IMR-90 (cell line): ENCODE measurements around the gene MTG1. TPM values are rescaled to one million over a fixed set of nuclear protein-coding genes. Genes with fewer than 3 reads are reported as not detected.
A peak's percentile ranks its signal among the peaks of the same experiment; 100 is the strongest.

Experiments used
- ATAC-seq: fragments of 200-7000 bp; cut with Tn5 transposase; 2 replicates; pipeline ENCODE4 v1.9.1; 2020; ENCODE audit warnings: low read depth, mild to moderate bottlenecking, moderate library complexity
- Bru-seq: library from RNA; stranded (reverse); fragments of 400-500 nt; gene quantifications from one replicate; lab custom pipeline; 2021; lab: Mats Ljungman, UMichigan
- BruChase-seq, 2 experiments: library from RNA; stranded (reverse); fragments of 400-500 nt; gene quantifications; one replicate each; lab custom pipeline; 2021; lab: Mats Ljungman, UMichigan
- BruUV-seq: library from RNA; stranded (reverse); fragments of 400-500 nt; replicated peaks from 2 replicates; lab custom pipeline; 2021; lab: Mats Ljungman, UMichigan
- CTCF ChIA-PET: fragments of 300-600 bp; formaldehyde crosslinking; extraction: SDS; loops from one replicate; lab custom pipeline; 2021; ENCODE audit warnings: antibody characterized with exemption; lab: Yijun Ruan, JAX
- POLR2A ChIA-PET: fragments of 300-600 bp; sonication (Branson Sonifier 250); formaldehyde crosslinking; loops from one replicate; lab custom pipeline; 2022; ENCODE audit warnings: antibody characterized with exemption; ENCODE audit not compliant: unreplicated experiment; lab: Charles Lee
- DNase-seq: peaks from one replicate; pipeline ENCODE4 v3.0.0; 2013
- H2AFZ ChIP-seq: replicated peaks from 2 replicates; pipeline ENCODE3; 2013; ENCODE audit warnings: low read length, mild to moderate bottlenecking; ENCODE audit not compliant: poor library complexity
- H2AK5ac ChIP-seq: 2 replicates; pipeline ENCODE4 v1.6.1; 2013; ENCODE audit warnings: low read depth, low read length, inconsistent platforms
- H2AK9ac ChIP-seq: replicated peaks from 2 replicates; pipeline ENCODE3; 2013; ENCODE audit warnings: mild to moderate bottlenecking, low read depth, low read length, moderate library complexity; ENCODE audit not compliant: poor library complexity
- H2BK120ac ChIP-seq: 2 replicates; pipeline ENCODE4 v1.6.1; 2013; ENCODE audit warnings: low read depth, low read length, inconsistent platforms
- H2BK15ac ChIP-seq: 3 replicates; pipeline ENCODE4 v1.6.1; 2013; ENCODE audit warnings: low read depth, low read length, inconsistent platforms
- H2BK20ac ChIP-seq: 2 replicates; pipeline ENCODE4 v1.6.1; 2013; ENCODE audit warnings: low read depth, mild to moderate bottlenecking, inconsistent platforms, low read length, moderate library complexity
- H2BK5ac ChIP-seq: 2 replicates; pipeline ENCODE4 v1.6.1; 2013; ENCODE audit warnings: mild to moderate bottlenecking, low read depth, low read length, inconsistent platforms; ENCODE audit not compliant: poor library complexity, severe bottlenecking
- H3K14ac ChIP-seq: replicated peaks from 2 replicates; pipeline ENCODE4 v1.6.1; 2013; ENCODE audit warnings: low read depth, low read length, inconsistent platforms
- H3K18ac ChIP-seq: 2 replicates; pipeline ENCODE4 v1.6.1; 2013; ENCODE audit warnings: low read depth, low read length, control low read depth
- H3K23ac ChIP-seq: 2 replicates; pipeline ENCODE4 v1.6.1; 2013; ENCODE audit warnings: low read depth, low read length, inconsistent platforms
- H3K27ac ChIP-seq: 2 replicates; pipeline ENCODE4 v1.5.1; 2013; ENCODE audit warnings: mild to moderate bottlenecking, control low read depth, low read length; ENCODE audit not compliant: insufficient read depth
- H3K27me3 ChIP-seq: 2 replicates; pipeline ENCODE4 v1.6.1; 2013; ENCODE audit warnings: low read length; ENCODE audit not compliant: control insufficient read depth, insufficient read depth
- H3K36me3 ChIP-seq: 2 replicates; pipeline ENCODE4 v1.6.1; 2013; ENCODE audit warnings: low read length, mixed read lengths; ENCODE audit not compliant: control insufficient read depth, insufficient read depth
- H3K4ac ChIP-seq: 2 replicates; pipeline ENCODE4 v1.6.1; 2013; ENCODE audit warnings: low read depth, low read length, inconsistent platforms
- H3K4me1 ChIP-seq: 2 replicates; pipeline ENCODE4 v1.6.1; 2013; ENCODE audit warnings: low read length, mixed read lengths; ENCODE audit not compliant: control insufficient read depth, insufficient read depth
- H3K4me2 ChIP-seq: 2 replicates; pipeline ENCODE4 v1.6.1; 2013; ENCODE audit warnings: low read depth, mild to moderate bottlenecking, control low read depth, low read length, moderate library complexity
- H3K4me3 ChIP-seq: 2 replicates; pipeline ENCODE4 v1.5.1; 2013; ENCODE audit warnings: low read depth, mild to moderate bottlenecking, control low read depth, low read length, moderate library complexity; ENCODE audit not compliant: insufficient read depth
- H3K56ac ChIP-seq: 2 replicates; pipeline ENCODE4 v1.6.1; 2013; ENCODE audit warnings: low read length, inconsistent platforms; ENCODE audit not compliant: insufficient read depth; ENCODE audit errors: extremely low read depth
- H3K79me1 ChIP-seq, 2 experiments: 2 replicates each; pipeline ENCODE4 v1.6.1; 2013; ENCODE audit warnings: low read length in 2 of 2, inconsistent platforms in 1 of 2, low read depth in 1 of 2
- H3K9ac ChIP-seq: 2 replicates; pipeline ENCODE4 v1.6.1; 2013; ENCODE audit warnings: low read depth, low read length, control low read depth
- H3K9me1 ChIP-seq: 2 replicates; pipeline ENCODE4 v1.6.1; 2013; ENCODE audit warnings: low read length, inconsistent platforms; ENCODE audit not compliant: insufficient read depth
- H3K9me3 ChIP-seq: 2 replicates; pipeline ENCODE4 v1.6.1; 2013; ENCODE audit warnings: low read length; ENCODE audit not compliant: control insufficient read depth, insufficient read depth
- H4K20me1 ChIP-seq: 2 replicates; pipeline ENCODE4 v1.6.1; 2013; ENCODE audit warnings: low read length, inconsistent platforms; ENCODE audit not compliant: insufficient read depth
- H4K5ac ChIP-seq: 2 replicates; pipeline ENCODE4 v1.6.1; 2013; ENCODE audit warnings: mild to moderate bottlenecking, low read depth, low read length, control low read depth
- H4K8ac ChIP-seq, 2 experiments: 2 replicates each; pipeline ENCODE4 v1.6.1; 2013; ENCODE audit warnings: low read depth in 2 of 2, low read length in 2 of 2, control low read depth in 1 of 2, inconsistent platforms in 1 of 2
- H4K91ac ChIP-seq: 2 replicates; pipeline ENCODE4 v1.6.1; 2013; ENCODE audit warnings: low read depth, low read length, inconsistent platforms; ENCODE audit not compliant: insufficient read depth
- BHLHE40 ChIP-seq: fragments of 150-350 bp; IDR thresholded peaks from 2 replicates; pipeline ENCODE4 v1.6.1; 2016; ENCODE audit warnings: mild to moderate bottlenecking, low read depth, low read length
- CEBPB ChIP-seq: IDR thresholded peaks from 2 replicates; pipeline ENCODE4 v1.6.1; 2012; ENCODE audit warnings: low read depth, low read length, improper control_type of control experiment
- FOS ChIP-seq: fragments of 150-350 bp; IDR thresholded peaks from 2 replicates; pipeline ENCODE4 v1.6.1; 2016; ENCODE audit warnings: low read depth, low read length
- MAFK ChIP-seq: IDR thresholded peaks from 2 replicates; pipeline ENCODE4 v1.6.1; 2012; ENCODE audit warnings: low read depth, low read length, improper control_type of control experiment
- MXI1 ChIP-seq: IDR thresholded peaks from 2 replicates; pipeline ENCODE4 v1.6.1; 2012; ENCODE audit warnings: low read depth, mild to moderate bottlenecking, low read length, moderate library complexity, borderline replicate concordance
- POLR2A ChIP-seq: IDR thresholded peaks from 2 replicates; pipeline ENCODE4 v1.6.1; 2012; ENCODE audit warnings: mild to moderate bottlenecking, low read depth, low read length
- RAD21 ChIP-seq: IDR thresholded peaks from 2 replicates; pipeline ENCODE4 v1.6.1; 2012; ENCODE audit warnings: low read length, improper control_type of control experiment
- RCOR1 ChIP-seq: IDR thresholded peaks from 2 replicates; pipeline ENCODE4 v1.6.1; 2012; ENCODE audit warnings: mild to moderate bottlenecking, low read length, improper control_type of control experiment; ENCODE audit not compliant: insufficient replicate concordance
- RFX5 ChIP-seq: IDR thresholded peaks from 2 replicates; pipeline ENCODE4 v1.8.0; 2012; ENCODE audit warnings: low read depth, mild to moderate bottlenecking, low read length, moderate library complexity
- SMC3 ChIP-seq: fragments of 150-350 bp; IDR thresholded peaks from 2 replicates; pipeline ENCODE4 v1.6.1; 2016; ENCODE audit warnings: low read depth, mild to moderate bottlenecking, antibody characterized with exemption, low read length, moderate library complexity
- WGBS, 2 experiments: methylation state at CpG; one replicate each; pipeline versions ENCODE4 v1.1.5 to v1.1.7; 2013; ENCODE audit warnings: missing lambda C conversion rate in 2 of 2; ENCODE audit not compliant: insufficient read length in 1 of 2; ENCODE audit errors: extremely low coverage in 2 of 2; 5-methylcytosine and 5-hydroxymethylcytosine counted together
- dilution Hi-C: fragments of 300-500 bp; cut with HindIII; formaldehyde crosslinking; loops from one replicate; pipeline ENCODE4 v1.14.3; 2018; ENCODE audit warnings: low sequenced_read_pairs; ENCODE audit not compliant: unreplicated experiment
- in situ Hi-C: fragments of 300-500 bp; cut with MboI; formaldehyde crosslinking; loops from 3 replicates; pipeline ENCODE4 v1.14.3; 2019; ENCODE audit warnings: low sequenced_read_pairs, inconsistent platforms, mixed read lengths
- intact Hi-C: fragments of 100-400 bp; cut with micrococcal nuclease; formaldehyde crosslinking; loops from 2 replicates; pipeline ENCODE4 v1.10.0; 2022
- long read RNA-seq: library from polyadenylated mRNA; unstranded; transcript quantifications from one replicate; pipeline ENCODE4 v2.0.0, GENCODE V29; 2021; ENCODE audit not compliant: unreplicated experiment
- polyA plus RNA-seq, 3 experiments: library from polyadenylated mRNA; depleted of rRNA; stranded (reverse); fragments of >200 nt; gene quantifications; 2 replicates each; pipeline ENCODE4 v1.2.3, GENCODE V29; 2012; ENCODE audit warnings: low replicate concordance in 1 of 3
- total RNA-seq: library from RNA; depleted of rRNA; stranded (reverse); fragments of >200 nt; gene quantifications from 2 replicates; pipeline ENCODE4 v1.2.3, GENCODE V29; 2012; rRNA removed
- TF ChIP-seq, protein P1 (sequence below): conservative IDR thresholded peaks from 2 replicates; pipeline ENCODE4 v1.5.1; 2012; ENCODE audit warnings: mild to moderate bottlenecking, low read depth, low read length, improper control_type of control experiment
- TF ChIP-seq, protein P2 (sequence below): fragments of 150-350 bp; IDR thresholded peaks from 2 replicates; pipeline ENCODE4 v1.6.1; 2016; ENCODE audit warnings: low read depth, mild to moderate bottlenecking, low read length, moderate library complexity, borderline replicate concordance

Gene MTG1, protein sequence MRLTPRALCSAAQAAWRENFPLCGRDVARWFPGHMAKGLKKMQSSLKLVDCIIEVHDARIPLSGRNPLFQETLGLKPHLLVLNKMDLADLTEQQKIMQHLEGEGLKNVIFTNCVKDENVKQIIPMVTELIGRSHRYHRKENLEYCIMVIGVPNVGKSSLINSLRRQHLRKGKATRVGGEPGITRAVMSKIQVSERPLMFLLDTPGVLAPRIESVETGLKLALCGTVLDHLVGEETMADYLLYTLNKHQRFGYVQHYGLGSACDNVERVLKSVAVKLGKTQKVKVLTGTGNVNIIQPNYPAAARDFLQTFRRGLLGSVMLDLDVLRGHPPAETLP
- total RNA-seq: 38.0 and 38.5 TPM in 2 replicates
- 64.8 and 70.0 TPM in 2 replicates for polyA plus RNA-seq (2012; rRNA removed)
- polyA plus RNA-seq (2012; cell fraction: cytosol; rRNA removed): 57.8 and 77.2 TPM in 2 replicates
- 158 and 202 TPM in 2 replicates for polyA plus RNA-seq (2012; cell fraction: nucleus; rRNA removed; ENCODE audit: low replicate concordance)
- Bru-seq, nascent RNA: percentile 85 among the genes with signal in this experiment
- BruChase-seq, experiment 1, labeled RNA remaining after a 6-hour chase: percentile 97 among the genes with signal in this experiment
- BruChase-seq, experiment 2, labeled RNA remaining after a 2-hour chase: percentile 98 among the genes with signal in this experiment
- long read RNA-seq, transcript MTG1-201 (11 exons, 1,560 nt): major isoform, 28 of 45 reads
- long read RNA-seq, partial matches to known transcripts: 1 of 45 reads
- long read RNA-seq, other reads (novel, unspliced or antisense): 13 of 45 reads

DNA sequence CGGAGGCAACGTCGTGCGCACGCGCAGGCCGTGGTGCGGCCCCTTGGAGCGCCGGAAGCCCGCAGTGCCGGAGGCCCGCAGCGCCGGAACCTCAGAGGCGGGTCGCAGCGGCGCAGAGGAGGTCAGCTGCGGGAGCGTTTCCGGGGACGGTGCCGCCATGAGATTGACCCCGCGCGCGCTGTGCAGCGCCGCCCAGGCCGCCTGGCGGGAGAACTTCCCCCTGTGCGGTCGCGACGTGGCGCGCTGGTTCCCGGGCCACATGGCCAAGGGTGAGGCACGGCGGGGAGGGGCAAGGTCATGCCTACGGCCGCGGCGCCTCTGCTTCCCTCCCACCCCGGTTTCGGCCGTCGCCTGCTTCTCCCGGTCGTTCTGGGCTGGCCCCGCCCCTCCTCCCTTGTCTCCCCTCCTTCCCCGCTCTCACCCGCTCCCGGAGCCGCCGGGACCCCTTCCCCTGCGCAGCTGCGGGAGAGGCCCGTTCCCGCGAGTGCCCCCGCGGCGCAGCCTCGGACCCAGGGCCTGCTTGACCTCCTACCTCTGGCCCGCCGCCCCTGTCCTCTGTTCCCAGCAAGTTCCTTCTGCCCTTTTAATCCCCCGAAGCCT lies at the start of gene MTG1:
Gene MTG1, plus strand, starts transcription at position 94 of the 600 bp plus-strand sequence. Its CDS starts 64 bp downstream, at position 158.
- CTCF ChIA-PET: no interaction called here
- in situ Hi-C loops: no loop called here
- Histone ChIP-seq H3K27ac (peak within 1 kb of the TSS; percentile 81), H3K14ac (peak within 1 kb of the TSS; percentile 89), H3K4ac (peak within 1 kb of the TSS; percentile 78), H4K91ac (peak within 1 kb of the TSS; percentile 85), H4K20me1 (no peaks in the 10 kb centered on the region), H4K5ac (peak within 1 kb of the TSS; percentile 90), H2AK9ac (peak within 1 kb of the TSS; percentile 96), H2AK5ac (peak within 1 kb of the TSS; percentile 82; the same call in 1 of the 2 replicates), H3K79me1 (peaks cover 27 to 40% of the 10 kb centered on the region in 2 experiments), H3K23ac (peak within 1 kb of the TSS; percentile 89), H2BK5ac (peak within 1 kb of the TSS; percentile 82), H3K9me1 (peaks cover 9% of the 10 kb centered on the region; the same call in 1 of the 2 replicates), H3K4me1 (peaks cover 4% of the 10 kb centered on the region; the same call in 1 of the 2 replicates), H3K56ac (peak within 1 kb of the TSS; percentile 86), H3K9me3 (no peaks in the 10 kb centered on the region), H2BK120ac (0 out of 2 replicates have a peak within 1 kb of the TSS, but pooled peaks have one; percentile 16), H3K9ac (peak within 1 kb of the TSS; percentile 85), H4K8ac (peak within 1 kb of the TSS; percentile 90 to 98), H3K36me3 (peaks cover 24% of the 10 kb centered on the region), H3K4me2 (peak within 1 kb of the TSS; percentile 100), H3K18ac (peak within 1 kb of the TSS; percentile 33; the same call in 1 of the 2 replicates), H2AFZ (peak within 1 kb of the TSS; percentile 94), H2BK20ac (no peak within 1 kb of the TSS), H3K4me3 (peak within 1 kb of the TSS; percentile 97), H3K27me3 (no peaks in the 10 kb centered on the region), H2BK15ac (no peak within 1 kb of the TSS)
- ATAC-seq: peak; percentile 97
- WGBS, 2 experiments: 1% methylated on average over 43 of the region's 69 CpGs; no CpG with 5 or more reads in 1 of the 2 experiments
- DNase-seq: peak; percentile 87
- BruUV-seq: no TSS peak
- intact Hi-C loops: no loop called here
- POLR2A ChIA-PET: no interaction called here
- dilution Hi-C loops: no loop called here
- TF ChIP-seq RAD21 (no peak), RFX5 (no peak), RCOR1 (no peak), BHLHE40 (no peak), SMC3 (no peak), MAFK (no peak), FOS (no peak), CEBPB (no peak), POLR2A (peak; percentile 85), MXI1 (peak; percentile 90)
- TF ChIP-seq, protein P1, sequence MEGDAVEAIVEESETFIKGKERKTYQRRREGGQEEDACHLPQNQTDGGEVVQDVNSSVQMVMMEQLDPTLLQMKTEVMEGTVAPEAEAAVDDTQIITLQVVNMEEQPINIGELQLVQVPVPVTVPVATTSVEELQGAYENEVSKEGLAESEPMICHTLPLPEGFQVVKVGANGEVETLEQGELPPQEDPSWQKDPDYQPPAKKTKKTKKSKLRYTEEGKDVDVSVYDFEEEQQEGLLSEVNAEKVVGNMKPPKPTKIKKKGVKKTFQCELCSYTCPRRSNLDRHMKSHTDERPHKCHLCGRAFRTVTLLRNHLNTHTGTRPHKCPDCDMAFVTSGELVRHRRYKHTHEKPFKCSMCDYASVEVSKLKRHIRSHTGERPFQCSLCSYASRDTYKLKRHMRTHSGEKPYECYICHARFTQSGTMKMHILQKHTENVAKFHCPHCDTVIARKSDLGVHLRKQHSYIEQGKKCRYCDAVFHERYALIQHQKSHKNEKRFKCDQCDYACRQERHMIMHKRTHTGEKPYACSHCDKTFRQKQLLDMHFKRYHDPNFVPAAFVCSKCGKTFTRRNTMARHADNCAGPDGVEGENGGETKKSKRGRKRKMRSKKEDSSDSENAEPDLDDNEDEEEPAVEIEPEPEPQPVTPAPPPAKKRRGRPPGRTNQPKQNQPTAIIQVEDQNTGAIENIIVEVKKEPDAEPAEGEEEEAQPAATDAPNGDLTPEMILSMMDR: peak; percentile 17; the same call in 1 of the 2 replicates
- TF ChIP-seq, protein P2, sequence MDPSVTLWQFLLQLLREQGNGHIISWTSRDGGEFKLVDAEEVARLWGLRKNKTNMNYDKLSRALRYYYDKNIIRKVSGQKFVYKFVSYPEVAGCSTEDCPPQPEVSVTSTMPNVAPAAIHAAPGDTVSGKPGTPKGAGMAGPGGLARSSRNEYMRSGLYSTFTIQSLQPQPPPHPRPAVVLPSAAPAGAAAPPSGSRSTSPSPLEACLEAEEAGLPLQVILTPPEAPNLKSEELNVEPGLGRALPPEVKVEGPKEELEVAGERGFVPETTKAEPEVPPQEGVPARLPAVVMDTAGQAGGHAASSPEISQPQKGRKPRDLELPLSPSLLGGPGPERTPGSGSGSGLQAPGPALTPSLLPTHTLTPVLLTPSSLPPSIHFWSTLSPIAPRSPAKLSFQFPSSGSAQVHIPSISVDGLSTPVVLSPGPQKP: no peak
